ENCODE measurements around the gene PPIL1.

PPIL1 gene

GRCh38 chr6:36836111-36837021 is 38.2 kb downstream of the PPIL1 start:
- no peak for DNase-seq (ENCODE audit: low read depth in 2 of 2)

DNA sequence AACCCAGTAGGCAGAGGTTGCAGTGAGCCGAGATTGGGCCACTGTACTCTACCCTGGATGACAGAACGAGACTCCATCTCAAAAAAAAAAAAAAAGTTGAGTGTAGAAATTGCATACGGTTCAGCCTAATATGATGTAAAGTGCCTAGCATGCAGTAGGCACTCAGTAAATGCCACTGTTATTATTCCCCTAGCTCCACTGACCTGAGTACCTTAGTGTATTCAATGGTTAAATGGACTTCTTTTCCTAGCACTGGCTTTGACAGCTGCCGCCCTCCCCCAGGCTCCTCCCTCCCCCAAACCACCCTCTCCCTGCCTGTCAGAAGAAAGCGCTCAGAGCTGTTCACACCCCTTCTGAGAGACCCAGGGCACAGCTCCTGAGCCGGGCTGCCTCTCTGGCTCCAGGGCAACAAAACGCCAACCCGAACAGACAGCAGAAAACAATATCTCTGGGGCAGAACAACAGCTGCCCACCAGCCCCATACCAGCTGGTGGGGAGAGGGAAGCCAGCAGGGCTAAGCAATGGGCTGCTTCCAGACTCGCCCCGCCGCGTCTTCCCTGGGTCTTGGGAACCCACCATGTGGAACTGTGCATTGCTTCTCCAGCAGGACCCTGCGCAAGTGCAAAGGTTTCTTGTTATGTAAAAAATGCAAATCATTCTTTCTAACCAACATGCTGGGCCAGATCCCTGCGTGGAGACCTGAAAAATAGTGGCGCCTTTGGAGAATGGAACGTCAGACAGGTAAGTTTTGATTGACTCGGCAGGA is 39.8 kb downstream of the PPIL1 start:
- no peak for DNase-seq (ENCODE audit: low read depth in 2 of 2)

DNA sequence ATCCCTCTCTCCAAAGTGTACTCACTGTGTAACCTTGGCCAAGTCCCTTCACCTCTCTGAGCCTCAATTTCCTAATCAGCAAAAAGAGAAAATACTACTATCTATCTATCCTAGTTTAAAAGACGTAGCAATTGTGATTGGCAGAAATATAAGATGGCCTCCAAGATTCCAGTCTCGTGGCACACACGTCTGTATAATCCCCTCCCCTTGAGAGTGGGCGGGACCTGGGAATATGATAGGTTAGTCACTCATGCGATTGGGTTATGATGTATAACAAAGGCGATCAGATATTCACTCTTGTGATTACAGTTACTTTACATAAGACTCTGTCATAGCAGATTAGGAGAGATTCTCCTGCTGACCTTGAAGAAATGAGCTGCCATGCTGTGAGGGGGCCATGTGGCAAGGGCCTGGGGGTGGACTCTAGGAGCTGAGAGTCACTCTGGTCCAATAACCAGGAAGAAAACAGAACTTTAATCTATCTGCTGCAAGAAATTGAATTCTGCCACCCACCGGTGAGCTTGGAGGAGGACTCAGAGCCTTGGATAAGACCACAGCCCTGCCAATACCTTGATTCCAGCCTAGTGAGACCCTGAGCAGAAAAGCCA is 41.3 kb downstream of the PPIL1 start:
- no peak for DNase-seq (ENCODE audit: low read depth in 2 of 2)

GRCh38 chr6:36832313-36832712 is 42.3 kb downstream of the PPIL1 start:
- DNase-seq (ENCODE audit: low read depth in 2 of 2) = no peak

DNA sequence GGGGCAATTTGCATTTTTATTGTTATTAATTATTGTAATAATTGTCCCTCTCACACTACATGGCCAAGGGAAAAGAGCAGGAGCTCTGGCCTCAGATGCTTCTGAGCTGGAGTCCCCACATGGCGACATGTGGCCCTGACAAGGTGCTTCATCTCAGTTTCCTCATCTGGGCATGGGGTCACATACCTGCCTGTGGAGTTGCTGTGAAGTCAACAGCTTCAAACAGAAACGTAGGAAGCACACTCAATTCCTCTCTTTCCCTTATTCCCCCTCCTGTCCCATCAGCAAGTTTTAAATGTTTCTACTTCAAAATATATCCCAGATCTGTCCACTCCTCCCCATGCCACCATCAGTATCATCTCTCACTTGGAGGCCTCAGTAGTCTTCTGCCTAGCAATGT is 44.0 kb downstream of the PPIL1 start:
- DNase-seq (ENCODE audit: low read depth in 2 of 2) = no peak

GRCh38 chr6:36829919-36830544 is 44.6 kb downstream of the PPIL1 start:
- no peak for DNase-seq (ENCODE audit: low read depth in 2 of 2)

DNA sequence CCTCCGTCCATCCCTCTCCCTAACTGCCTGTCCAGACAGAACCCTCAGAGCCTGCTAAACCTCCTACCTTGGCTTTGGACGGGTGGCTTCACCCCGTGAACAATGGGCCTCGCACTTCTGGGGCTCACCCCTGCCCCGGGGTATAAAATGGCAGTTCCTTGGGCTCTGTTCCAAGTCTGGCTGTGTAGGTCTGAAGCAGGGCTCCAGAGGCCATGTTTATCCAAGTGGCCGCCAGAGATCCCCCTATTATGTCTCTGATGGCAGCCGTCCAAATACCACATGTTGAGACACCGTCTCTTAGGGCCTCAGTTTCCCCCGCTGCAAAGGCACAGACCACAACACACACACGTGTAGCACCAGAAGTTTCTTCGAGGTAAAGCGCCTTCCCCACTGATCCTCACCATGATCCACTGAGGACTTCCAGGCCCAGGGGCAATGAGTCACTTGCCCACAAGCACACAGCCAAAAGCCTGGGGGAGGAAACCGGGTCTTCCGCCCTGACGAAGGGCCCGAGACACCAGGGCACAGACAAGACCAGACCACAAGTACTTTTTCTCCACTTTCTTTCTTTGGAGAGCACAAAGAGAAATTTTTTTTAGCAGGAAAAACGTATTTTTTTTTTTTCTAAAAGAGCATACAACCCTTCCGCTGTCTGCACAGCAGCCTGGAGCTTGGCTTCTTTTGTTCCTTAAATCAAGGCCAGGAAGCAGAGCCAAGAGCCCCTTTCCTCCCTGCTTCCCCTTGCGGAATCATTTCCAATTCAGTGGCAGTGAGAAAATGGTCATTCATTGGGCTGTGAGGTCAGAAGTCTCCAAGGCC is 47.1 kb downstream of the PPIL1 start:
- DNase-seq (ENCODE audit: low read depth in 2 of 2) = no peak

GRCh38 chr6:36826520-36827227 is 47.9 kb downstream of the PPIL1 start:
- no peak for DNase-seq (ENCODE audit: low read depth in 2 of 2)

GRCh38 chr6:36825994-36826393 is 48.6 kb downstream of the PPIL1 start:
- no peak for DNase-seq (ENCODE audit: low read depth in 2 of 2)

- no peak for DNase-seq (ENCODE audit: low read depth in 2 of 2)
Measured at GRCh38 chr6:36825452-36825851, 49.2 kb downstream of the PPIL1 start.

DNA sequence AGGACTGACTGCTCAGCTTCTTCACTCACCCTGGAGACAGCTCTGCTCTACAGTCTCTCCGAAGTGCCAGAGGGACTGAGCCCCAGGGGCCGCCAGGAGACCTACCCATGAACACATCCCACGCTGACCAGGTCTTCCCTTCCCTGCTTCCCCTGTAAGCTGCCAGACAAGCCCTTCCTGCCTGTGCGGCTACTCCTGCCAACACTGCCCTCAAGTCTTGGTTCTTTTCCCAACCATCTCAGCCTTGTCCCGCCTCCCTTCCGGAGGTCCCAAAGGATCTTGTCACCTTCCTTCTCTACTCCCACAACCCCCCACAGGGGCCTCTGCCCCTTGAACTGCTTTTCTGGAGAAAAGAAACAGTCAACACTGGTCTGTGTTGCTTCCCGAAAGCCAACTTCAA is 50.4 kb downstream of the PPIL1 start:
- no peak for DNase-seq (ENCODE audit: low read depth in 2 of 2)

DNA sequence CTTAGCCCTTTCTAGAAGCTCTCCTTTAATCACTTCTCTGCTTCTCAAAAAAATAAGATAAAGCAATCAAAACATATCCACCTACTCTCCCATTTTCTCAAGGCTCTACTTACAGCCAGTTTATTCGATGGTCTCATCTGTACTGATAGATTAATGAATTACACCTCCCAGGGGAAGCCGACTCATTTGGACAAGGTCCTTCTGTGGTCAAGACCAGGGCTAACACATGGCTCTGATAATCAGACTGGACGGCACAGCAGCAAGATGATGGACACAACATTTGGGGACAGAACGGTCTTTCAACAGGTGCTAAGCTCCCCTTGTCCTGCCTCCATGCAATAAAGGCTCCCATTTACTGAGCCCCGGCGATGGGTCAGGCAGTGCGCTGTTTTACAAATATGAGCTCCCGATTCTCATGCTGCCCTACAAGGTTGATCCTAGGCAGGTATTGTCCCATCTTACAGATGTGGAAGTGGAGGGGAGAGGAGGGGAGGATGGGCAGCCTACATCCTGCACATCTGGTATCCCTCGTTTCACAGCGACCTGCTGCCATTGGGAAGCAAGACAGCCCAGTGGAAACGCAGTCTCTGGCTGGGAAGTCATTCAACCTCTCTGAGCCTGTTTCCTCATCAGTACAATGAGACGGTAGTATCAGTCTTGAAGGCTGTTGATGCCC is 51.0 kb downstream of the PPIL1 start:
- no peak for DNase-seq (ENCODE audit: low read depth in 2 of 2)

- DNase-seq (ENCODE audit: low read depth in 2 of 2) = no peak
Measured at GRCh38 chr6:36822506-36823269, 51.9 kb downstream of the PPIL1 start.

GRCh38 chr6:36821581-36822335 is 52.8 kb downstream of the PPIL1 start:
- no peak for DNase-seq (ENCODE audit: low read depth in 2 of 2)

- DNase-seq (ENCODE audit: low read depth in 2 of 2) = no peak
Measured at GRCh38 chr6:36820700-36821580, 53.7 kb downstream of the PPIL1 start.

DNA sequence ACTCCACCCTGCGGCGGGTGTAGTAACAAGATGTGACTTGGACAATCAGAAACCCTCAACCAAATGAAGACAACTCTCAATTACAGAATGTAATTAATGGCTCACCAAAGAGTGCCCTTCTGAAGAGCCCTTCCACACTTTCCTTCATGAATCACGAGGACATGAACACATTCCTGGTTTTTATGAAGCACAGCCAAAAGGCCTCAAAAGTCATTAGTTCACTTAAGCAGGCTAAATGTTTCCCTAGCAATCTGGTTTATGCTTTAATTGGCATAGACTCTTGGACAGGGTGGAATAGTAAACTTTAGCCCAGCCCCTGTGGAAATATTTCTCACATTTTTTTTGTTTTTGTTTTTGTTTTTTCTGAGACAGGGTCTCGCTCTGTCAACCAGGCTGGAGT is 55.8 kb downstream of the PPIL1 start:
- no peak for DNase-seq (ENCODE audit: low read depth in 2 of 2)

GRCh38 chr6:36817847-36818246 is 56.8 kb downstream of the PPIL1 start:
- no peak for DNase-seq (ENCODE audit: low read depth in 2 of 2)
